A172 (cell line): ENCODE measurements around the gene MMP26. TPM values are rescaled to one million over a fixed set of nuclear protein-coding genes. Genes with fewer than 3 reads are reported as not detected.

Source experiments
- DNase-seq: peaks from one replicate; pipeline ENCODE4 v3.0.0-alpha.2; 2015; ENCODE audit warnings: low spot score
- total RNA-seq: library from RNA; depleted of rRNA; stranded (reverse); fragments of >200 nt; shearing (Covaris generic); gene quantifications from 2 replicates; pipeline ENCODE4 v1.2.3, GENCODE V29; 2014; rRNA removed

MMP26 gene
- not detected in 2 replicates for total RNA-seq

GRCh38 chr11:4704054-4704789 is at the start of gene MMP26:
Gene MMP26 (plus strand): TSS chr11:4704784.
- DNase-seq = no peak

GRCh38 chr11:4658629-4659445 is 45.7 kb upstream of the MMP26 start:
- DNase-seq = no peak

- DNase-seq = no peak
Measured at GRCh38 chr11:4662876-4663275, 41.7 kb upstream of the MMP26 start.

- no peak for DNase-seq
Measured at GRCh38 chr11:4664183-4664582, 40.4 kb upstream of the MMP26 start.

GRCh38 chr11:4664786-4665185 is 39.8 kb upstream of the MMP26 start:
- no peak for DNase-seq

GRCh38 chr11:4665424-4665823 is 39.2 kb upstream of the MMP26 start:
- no peak for DNase-seq

- no peak for DNase-seq
Measured at GRCh38 chr11:4671741-4672140, 32.8 kb upstream of the MMP26 start.

- DNase-seq = peak; percentile 35
Measured at GRCh38 chr11:4672470-4672869, 32.1 kb upstream of the MMP26 start.

GRCh38 chr11:4673781-4674180 is 30.8 kb upstream of the MMP26 start:
- DNase-seq = no peak

- no peak for DNase-seq
Measured at GRCh38 chr11:4677948-4678347, 26.6 kb upstream of the MMP26 start.

GRCh38 chr11:4680341-4680740 is 24.2 kb upstream of the MMP26 start:
- no peak for DNase-seq

GRCh38 chr11:4682623-4683419 is 21.8 kb upstream of the MMP26 start:
- DNase-seq = peak; percentile 9

- DNase-seq = no peak
Measured at GRCh38 chr11:4684631-4685285, 19.8 kb upstream of the MMP26 start.

GRCh38 chr11:4695442-4695841 is 9.1 kb upstream of the MMP26 start:
- DNase-seq = no peak

- no peak for DNase-seq
Measured at GRCh38 chr11:4697585-4697984, 7.0 kb upstream of the MMP26 start, which contains the start of gene OR51E2. Gene OR51E2 (minus strand): TSS chr11:4697853. CDS start chr11:4682711, 15,142 bp downstream.

- no peak for DNase-seq
Measured at GRCh38 chr11:4699697-4700435, 4.7 kb upstream of the MMP26 start.

GRCh38 chr11:4700436-4700820 is 4.2 kb upstream of the MMP26 start:
- DNase-seq = no peak

- no peak for DNase-seq
Measured at GRCh38 chr11:4704790-4705334, 278 bp downstream of the MMP26 start.

- no peak for DNase-seq
Measured at GRCh38 chr11:4713241-4713640, 8.7 kb downstream of the MMP26 start.

- no peak for DNase-seq
Measured at GRCh38 chr11:4714300-4714699, 9.7 kb downstream of the MMP26 start.
